HEK293 (cell line): ENCODE measurements around the gene MUC5AC.

ENCODE experiments used
- CTCF ChIA-PET: fragments of 350-600 bp; formaldehyde crosslinking; extraction: SDS; loops from one replicate; lab custom pipeline; 2021; ENCODE audit warnings: antibody characterized with exemption; lab: Yijun Ruan, JAX
- POLR2A ChIA-PET: fragments of 300-600 bp; formaldehyde crosslinking; extraction: SDS; loops from one replicate; lab custom pipeline; 2020; ENCODE audit warnings: antibody characterized with exemption, inconsistent platforms; lab: Yijun Ruan, JAX
- H3K27ac ChIP-seq: fragments of 200-500 bp; sonication (Bioruptor generic); 2 replicates; pipeline ENCODE4 v1.5.1; 2014; ENCODE audit warnings: low read depth, low read length, control low read depth, inconsistent platforms; ENCODE audit errors: extremely low read depth
- H3K36me3 ChIP-seq, 2 experiments: fragments of 200-500 bp in 1 of 2; sonication (Bioruptor generic) in 1 of 2; 1 replicate in 1 of 2; 2 replicates in 1 of 2; pipeline ENCODE4 v1.5.1; 2014 to 2017; ENCODE audit warnings: inconsistent platforms in 2 of 2, low read length in 2 of 2; ENCODE audit not compliant: control insufficient read depth in 2 of 2, insufficient read depth in 1 of 2
- H3K4me1 ChIP-seq: fragments of 200-500 bp; sonication (Bioruptor generic); 2 replicates; pipeline ENCODE4 v1.5.1; 2014; ENCODE audit warnings: mild to moderate bottlenecking, low read length, inconsistent platforms; ENCODE audit not compliant: control insufficient read depth, insufficient read depth
- H3K4me3 ChIP-seq: 2 replicates; pipeline ENCODE4 v1.5.1; 2011; ENCODE audit warnings: low read depth, mild to moderate bottlenecking, control low read depth, low read length, moderate library complexity
- H3K9me3 ChIP-seq: fragments of 200-500 bp; sonication (Bioruptor generic); 2 replicates; pipeline ENCODE4 v1.5.1; 2014; ENCODE audit warnings: low read depth, low read length, inconsistent platforms; ENCODE audit not compliant: control insufficient read depth, insufficient read depth
- BCL11A ChIP-seq: fragments of 450-650 bp; formaldehyde crosslinking; IDR thresholded peaks from 2 replicates; pipeline ENCODE4 v1.5.1; 2016; ENCODE audit warnings: low read depth, missing biosample characterization, missing genetic modification characterization
- BCL11B ChIP-seq: fragments of 450-650 bp; formaldehyde crosslinking; IDR thresholded peaks from 2 replicates; pipeline ENCODE4 v1.5.1; 2016; ENCODE audit warnings: low read depth, missing biosample characterization, missing genetic modification characterization
- CTCF ChIP-seq: fragments of 450-650 bp; formaldehyde crosslinking; IDR thresholded peaks from 2 replicates; pipeline ENCODE4 v1.5.1; 2016; ENCODE audit warnings: missing biosample characterization, missing genetic modification characterization
- HOXD13 ChIP-seq: sonication (generic); formaldehyde crosslinking; IDR thresholded peaks from 2 replicates; pipeline ENCODE4 v1.8.0; 2022; ENCODE audit warnings: missing genetic modification reagents, borderline replicate concordance
- KLF1 ChIP-seq: fragments of 450-650 bp; formaldehyde crosslinking; IDR thresholded peaks from 2 replicates; pipeline ENCODE4 v1.5.1; 2016; ENCODE audit warnings: missing biosample characterization, missing genetic modification characterization
- PRDM1 ChIP-seq: fragments of 450-650 bp; formaldehyde crosslinking; IDR thresholded peaks from 2 replicates; pipeline ENCODE4; 2016; ENCODE audit warnings: missing biosample characterization, missing genetic modification characterization
- PRDM4 ChIP-seq: fragments of 450-650 bp; formaldehyde crosslinking; IDR thresholded peaks from 2 replicates; pipeline ENCODE4 v1.5.1; 2017; ENCODE audit warnings: missing biosample characterization, missing genetic modification characterization
- SETDB1 ChIP-seq: IDR thresholded peaks from one replicate; pipeline ENCODE4 v1.6.1; 2017; ENCODE audit warnings: mild to moderate bottlenecking, low read length, moderate library complexity, mixed read lengths; ENCODE audit not compliant: insufficient read length
- WT1 ChIP-seq: fragments of 450-650 bp; formaldehyde crosslinking; IDR thresholded peaks from 2 replicates; pipeline ENCODE4 v1.5.1; 2016; ENCODE audit warnings: missing biosample characterization, missing genetic modification characterization
- YY1 ChIP-seq: fragments of 450-650 bp; formaldehyde crosslinking; IDR thresholded peaks from 2 replicates; pipeline ENCODE4 v1.5.1; 2018; ENCODE audit warnings: missing biosample characterization, missing genetic modification characterization
- ZFHX2 ChIP-seq: fragments of 450-650 bp; formaldehyde crosslinking; conservative IDR thresholded peaks from 2 replicates; pipeline ENCODE4 v1.5.1; 2016; ENCODE audit warnings: missing biosample characterization, missing genetic modification characterization
- ZFP3 ChIP-seq: fragments of 450-650 bp; formaldehyde crosslinking; IDR thresholded peaks from 2 replicates; pipeline ENCODE4 v1.5.1; 2016; ENCODE audit warnings: low read depth, missing biosample characterization, missing genetic modification characterization
- ZIC2 ChIP-seq: fragments of 450-650 bp; formaldehyde crosslinking; IDR thresholded peaks from 2 replicates; pipeline ENCODE4 v1.5.1; 2016; ENCODE audit warnings: missing biosample characterization, missing genetic modification characterization
- ZNF157 ChIP-seq: fragments of 450-650 bp; formaldehyde crosslinking; IDR thresholded peaks from 2 replicates; pipeline ENCODE4 v1.5.1; 2016; ENCODE audit warnings: missing biosample characterization, missing genetic modification characterization
- ZNF16 ChIP-seq: fragments of 450-650 bp; formaldehyde crosslinking; IDR thresholded peaks from 2 replicates; pipeline ENCODE4 v1.5.1; 2016; ENCODE audit warnings: low read depth, missing biosample characterization, missing genetic modification characterization
- ZNF214 ChIP-seq: fragments of 450-650 bp; formaldehyde crosslinking; IDR thresholded peaks from 2 replicates; pipeline ENCODE4 v1.5.1; 2017; ENCODE audit warnings: missing biosample characterization, mild to moderate bottlenecking, missing genetic modification characterization, borderline replicate concordance
- ZNF266 ChIP-seq: fragments of 450-650 bp; formaldehyde crosslinking; IDR thresholded peaks from 2 replicates; pipeline ENCODE4 v1.5.1; 2016; ENCODE audit warnings: missing biosample characterization, missing genetic modification characterization, low read depth
- ZNF274 ChIP-seq, 2 experiments: fragments of 200-500 bp in 1 of 2; fragments of 450-650 bp in 1 of 2; sonication (Bioruptor generic) in 1 of 2; formaldehyde crosslinking in 1 of 2; IDR thresholded peaks; 2 replicates each; pipeline versions ENCODE4 v1.5.1 to v1.6.1; 2014 to 2016; ENCODE audit warnings: borderline replicate concordance in 1 of 2, inconsistent platforms in 1 of 2, low read length in 1 of 2, missing biosample characterization in 1 of 2, missing genetic modification characterization in 1 of 2
- ZNF350 ChIP-seq: fragments of 450-650 bp; formaldehyde crosslinking; IDR thresholded peaks from 2 replicates; pipeline ENCODE4 v1.5.0; 2017; ENCODE audit warnings: missing biosample characterization, mild to moderate bottlenecking, missing genetic modification characterization
- ZNF37A ChIP-seq: fragments of 450-650 bp; IDR thresholded peaks from 2 replicates; pipeline ENCODE4 v1.5.1; 2018; ENCODE audit warnings: missing biosample characterization, missing genetic modification characterization
- ZNF394 ChIP-seq: fragments of 450-650 bp; formaldehyde crosslinking; IDR thresholded peaks from 2 replicates; pipeline ENCODE4 v1.5.1; 2016; ENCODE audit warnings: missing biosample characterization, missing genetic modification characterization, mild to moderate bottlenecking, moderate library complexity, borderline replicate concordance
- ZNF433 ChIP-seq: fragments of 450-650 bp; formaldehyde crosslinking; IDR thresholded peaks from 2 replicates; pipeline ENCODE4 v1.5.1; 2016; ENCODE audit warnings: missing biosample characterization, missing genetic modification characterization, low read depth
- ZNF449 ChIP-seq: fragments of 450-650 bp; formaldehyde crosslinking; IDR thresholded peaks from 2 replicates; pipeline ENCODE4 v1.5.1; 2017; ENCODE audit warnings: missing biosample characterization, mild to moderate bottlenecking, missing genetic modification characterization, moderate library complexity
- ZNF544 ChIP-seq: fragments of 450-650 bp; formaldehyde crosslinking; IDR thresholded peaks from 2 replicates; pipeline ENCODE4 v1.5.0; 2017; ENCODE audit warnings: missing biosample characterization, missing genetic modification characterization
- ZNF600 ChIP-seq: fragments of 450-650 bp; formaldehyde crosslinking; IDR thresholded peaks from 2 replicates; pipeline ENCODE4 v1.5.1; 2016; ENCODE audit warnings: missing biosample characterization, missing genetic modification characterization
- ZNF654 ChIP-seq: fragments of 450-650 bp; formaldehyde crosslinking; IDR thresholded peaks from 2 replicates; pipeline ENCODE4 v1.5.1; 2016; ENCODE audit warnings: low read depth, missing biosample characterization, missing genetic modification characterization
- ZNF658 ChIP-seq: fragments of 450-650 bp; formaldehyde crosslinking; IDR thresholded peaks from 2 replicates; pipeline ENCODE4; 2016; ENCODE audit warnings: missing biosample characterization, missing genetic modification characterization
- ZNF704 ChIP-seq: fragments of 450-650 bp; formaldehyde crosslinking; IDR thresholded peaks from 2 replicates; pipeline ENCODE4 v1.5.1; 2016; ENCODE audit warnings: missing biosample characterization, missing genetic modification characterization
- ZSCAN30 ChIP-seq: fragments of 450-650 bp; IDR thresholded peaks from 2 replicates; pipeline ENCODE4 v1.5.1; 2018; ENCODE audit warnings: missing biosample characterization, mild to moderate bottlenecking, missing genetic modification characterization, moderate library complexity
- ZXDB ChIP-seq: fragments of 450-650 bp; formaldehyde crosslinking; IDR thresholded peaks from 2 replicates; pipeline ENCODE4 v1.5.1; 2016; ENCODE audit warnings: missing biosample characterization, missing genetic modification characterization

Gene MUC5AC

GRCh38 chr11:1202776-1203504 lies 45.2 kb downstream of the MUC5AC start:
- POLR2A ChIA-PET, result no interaction called here
- CTCF ChIA-PET, result interaction anchor here (0.6 to 1.3 kb wide), 4 partner anchors 9 to 372 kb away, joined by 3 to 5 read pairs (median 3); no protein-coding TSS in a partner anchor
- Histone ChIP-seq H3K36me3 (no peaks in the 10 kb centered on the region), H3K4me3 (no peak overlapping the region), H3K27ac (no peak overlapping the region), H3K4me1 (no peaks in the 10 kb centered on the region), H3K9me3 (no peaks in the 10 kb centered on the region)
- no peak for TF ChIP-seq ZNF274 (IDR thresholded peaks at IDR 0.05; ENCODE audit: low read length)
- no peak for TF ChIP-seq ZNF274 (tag by site-specific recombination; IDR thresholded peaks at IDR 0.05; ENCODE audit: borderline replicate concordance)
- no peak for TF ChIP-seq ZNF350
- TF ChIP-seq YY1 (tag by site-specific recombination), result no peak
- TF ChIP-seq ZSCAN30 (tag by site-specific recombination), result peak; percentile 56; the same call in 1 of the 2 replicates
- TF ChIP-seq ZNF37A (tag by site-specific recombination), result no peak
- no peak for TF ChIP-seq SETDB1
- no peak for TF ChIP-seq PRDM1
- TF ChIP-seq ZFP3, result no peak
- TF ChIP-seq ZNF394 (tag by site-specific recombination), result peak; percentile 65; the same call in 1 of the 2 replicates
- no peak for TF ChIP-seq ZXDB (tag by site-specific recombination)
- no peak for TF ChIP-seq KLF1 (tag by site-specific recombination)
- TF ChIP-seq ZNF704 (tag by site-specific recombination), result no peak
- no peak for TF ChIP-seq WT1 (tag by site-specific recombination)
- no peak for TF ChIP-seq ZNF449 (tag by site-specific recombination)
- no peak for TF ChIP-seq ZNF157
- TF ChIP-seq ZNF600, result no peak
- no peak for TF ChIP-seq HOXD13
- no peak for TF ChIP-seq BCL11A (tag by site-specific recombination)
- TF ChIP-seq PRDM4 (tag by site-specific recombination), result no peak
- peak; percentile 79 for TF ChIP-seq CTCF (tag by site-specific recombination)
- no peak for TF ChIP-seq ZNF16 (tag by site-specific recombination)
- TF ChIP-seq ZFHX2 (tag by site-specific recombination), result no peak
- peak; percentile 8; the same call in 1 of the 2 replicates for TF ChIP-seq ZIC2 (tag by site-specific recombination)
- TF ChIP-seq ZNF544 (tag by site-specific recombination), result no peak
- TF ChIP-seq ZNF654 (tag by site-specific recombination), result peak; percentile 48
- no peak for TF ChIP-seq BCL11B (tag by site-specific recombination)
- TF ChIP-seq ZNF214 (tag by site-specific recombination), result no peak
- TF ChIP-seq ZNF658 (tag by site-specific recombination), result no peak
- no peak for TF ChIP-seq ZNF433 (tag by site-specific recombination)
- no peak for TF ChIP-seq ZNF266 (tag by site-specific recombination)
